GM21786 (cell line): ENCODE measurements around the gene PRRC2A.

Experiments used
- ATAC-seq: cut with Tn5 transposase; IDR thresholded peaks from one replicate; pipeline ENCODE4 v1.9.1; 2021; ENCODE audit not compliant: unreplicated experiment

PRRC2A gene

GRCh38 chr6:31622684-31623091, 2.2 kb downstream of the PRRC2A start:
- ATAC-seq, result no peak

- ATAC-seq, result no peak
Observed at GRCh38 chr6:31624070-31624469, 3.6 kb downstream of the PRRC2A start.

GRCh38 chr6:31626952-31627351, 6.4 kb downstream of the PRRC2A start:
- ATAC-seq, result no peak

- ATAC-seq, result no peak
Observed at GRCh38 chr6:31627690-31628287, 7.3 kb downstream of the PRRC2A start.

- ATAC-seq, result no peak
Observed at GRCh38 chr6:31629014-31629413, 8.5 kb downstream of the PRRC2A start.

- ATAC-seq, result no peak
Observed at GRCh38 chr6:31630177-31630934, 9.8 kb downstream of the PRRC2A start.

GRCh38 chr6:31631209-31631608, 10.7 kb downstream of the PRRC2A start:
- ATAC-seq, result no peak

- ATAC-seq, result no peak
Observed at GRCh38 chr6:31631681-31632278, 11.3 kb downstream of the PRRC2A start.

GRCh38 chr6:31632279-31632946, 11.9 kb downstream of the PRRC2A start:
- ATAC-seq, result no peak

- ATAC-seq, result no peak
Observed at GRCh38 chr6:31633447-31633846, 12.9 kb downstream of the PRRC2A start.

GRCh38 chr6:31634131-31634530, 13.6 kb downstream of the PRRC2A start:
- no peak for ATAC-seq

GRCh38 chr6:31634969-31635575, 14.6 kb downstream of the PRRC2A start:
- no peak for ATAC-seq

- ATAC-seq, result no peak
Observed at GRCh38 chr6:31636698-31637596, 16.4 kb downstream of the PRRC2A start.

- no peak for ATAC-seq
Observed at GRCh38 chr6:31639043-31639442, 18.5 kb downstream of the PRRC2A start.

GRCh38 chr6:31639449-31639861, 18.9 kb downstream of the PRRC2A start:
- no peak for ATAC-seq

- no peak for ATAC-seq
Observed at GRCh38 chr6:31640612-31641011, 20.1 kb downstream of the PRRC2A start.

GRCh38 chr6:31641370-31641769, 20.9 kb downstream of the PRRC2A start:
- no peak for ATAC-seq

- ATAC-seq, result no peak
Observed at GRCh38 chr6:31642798-31643570, 22.5 kb downstream of the PRRC2A start.

- ATAC-seq, result no peak
Observed at GRCh38 chr6:31643818-31644454, 23.4 kb downstream of the PRRC2A start.
